Skeletal muscle cell (primary cell): Measurements from ENCODE around the gene PRM2.

ENCODE experiments used
- DNase-seq: peaks from one replicate; pipeline ENCODE4 v3.0.0-alpha.2; 2010; ENCODE audit warnings: low read depth
- H3K4me3 ChIP-seq: 2 replicates; pipeline ENCODE4 v1.5.1; 2011; ENCODE audit warnings: low read depth, mild to moderate bottlenecking, control low read depth, low read length, moderate library complexity

PRM2 gene

GRCh38 chr16:11234884-11235702 lies 41.2 kb downstream of the PRM2 start:
- no peak for DNase-seq
- no peak overlapping the region for H3K4me3 ChIP-seq

GRCh38 chr16:11233727-11234376 lies 42.4 kb downstream of the PRM2 start:
- H3K4me3 ChIP-seq: no peak overlapping the region
- DNase-seq: no peak

- H3K4me3 ChIP-seq: no peak overlapping the region
- DNase-seq: no peak
Measured at GRCh38 chr16:11232852-11233726, 43.2 kb downstream of the PRM2 start.

- no peak overlapping the region for H3K4me3 ChIP-seq
- no peak for DNase-seq
Measured at GRCh38 chr16:11232302-11232851, 43.9 kb downstream of the PRM2 start.

DNA sequence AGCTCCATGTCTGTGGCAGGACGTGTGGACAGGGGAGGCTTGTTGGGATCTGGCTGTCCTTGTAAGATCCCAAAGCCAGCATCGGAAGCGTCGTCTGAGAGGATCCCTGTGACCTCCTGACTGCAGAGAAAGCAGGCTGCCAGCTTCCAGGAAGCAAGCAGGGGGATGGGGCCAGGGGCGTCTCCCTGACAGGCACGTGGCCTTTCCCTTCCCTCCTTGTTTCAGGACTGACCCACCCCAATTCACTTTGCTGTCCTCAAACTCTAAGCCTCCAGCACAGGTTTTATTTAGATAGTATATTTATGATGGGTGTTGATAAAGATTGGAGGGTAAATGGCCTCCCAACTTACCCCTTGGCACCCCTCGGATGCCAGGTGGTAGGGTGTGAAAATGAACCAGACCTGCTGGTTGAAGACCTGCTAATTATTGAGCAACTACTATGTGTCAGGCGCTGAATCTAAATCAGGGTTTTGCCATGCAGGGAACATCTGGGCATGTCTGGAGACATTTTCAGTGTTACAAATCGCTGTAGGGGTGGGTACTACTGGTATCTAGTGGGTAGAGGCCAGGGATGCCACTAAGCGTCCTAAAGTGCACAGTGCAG lies 44.8 kb downstream of the PRM2 start:
- DNase-seq: no peak
- no peak overlapping the region for H3K4me3 ChIP-seq

- H3K4me3 ChIP-seq: no peak overlapping the region
- no peak for DNase-seq
Measured at GRCh38 chr16:11229906-11230305, 46.4 kb downstream of the PRM2 start.

- no peak for DNase-seq
- H3K4me3 ChIP-seq: no peak overlapping the region
Measured at GRCh38 chr16:11229432-11229831, 46.8 kb downstream of the PRM2 start.

DNA sequence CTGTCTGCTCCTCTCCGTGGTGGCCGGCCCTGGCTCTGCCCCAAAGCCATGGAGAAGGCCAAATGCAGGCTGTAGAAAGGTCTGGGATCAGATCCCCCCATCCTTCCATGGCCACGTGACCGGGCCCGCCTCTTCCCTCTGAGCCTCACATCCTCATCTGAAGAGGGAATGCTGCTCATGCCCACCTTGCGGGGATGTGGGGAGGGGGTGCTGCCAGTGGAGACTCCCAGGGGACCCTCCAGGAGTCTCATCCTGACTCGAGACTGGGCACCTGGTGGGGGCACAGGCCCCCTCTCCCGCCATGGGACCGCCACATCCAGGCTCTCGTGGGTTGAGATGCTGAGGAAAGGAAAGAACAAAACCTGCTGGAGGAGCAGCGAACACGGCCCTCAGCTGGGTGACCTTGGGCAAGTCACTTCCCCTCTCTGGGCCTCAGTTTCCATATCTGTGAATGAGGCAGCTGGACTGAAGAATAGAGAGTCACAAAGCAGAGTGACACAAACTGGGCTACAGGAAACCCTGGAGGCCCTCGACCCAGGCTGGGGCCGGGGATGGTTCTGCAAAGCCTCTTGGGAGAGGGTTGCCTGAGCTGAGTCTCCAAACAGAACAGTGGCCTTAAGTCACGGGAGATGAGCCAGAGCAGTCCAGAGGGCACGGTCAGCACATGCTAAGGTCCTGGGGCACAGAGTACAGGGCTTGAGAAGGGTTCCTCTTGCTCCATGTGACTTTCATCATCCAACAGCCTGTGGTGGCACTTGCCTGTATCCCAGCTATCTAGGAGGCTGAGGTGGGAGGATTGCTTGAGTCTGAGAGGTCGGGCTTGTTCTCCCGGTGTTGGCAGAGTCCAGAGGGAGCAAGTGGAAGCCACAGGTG lies 50.4 kb downstream of the PRM2 start:
- H3K4me3 ChIP-seq: no peak overlapping the region
- no peak for DNase-seq
